Measurements from ENCODE around the gene PIGA.
A peak's percentile ranks its signal among the peaks of the same experiment; 100 is the strongest.

PIGA gene

GRCh38 chrX:15336023-15336413, 695 bp upstream of the PIGA start:
- peak overlapping the region; percentile 37; the same call in 1 of the 2 replicates for H3K9ac ChIP-seq (ENCODE audit: low read length)
- peak overlapping the region; percentile 26 for H2AFZ ChIP-seq (ENCODE audit: low read length)
- H3K36me3 ChIP-seq (replicated peaks; ENCODE audit: insufficient read depth, low read length), result no peaks in the 10 kb centered on the region
- no peaks in the 10 kb centered on the region for H3K9me2 ChIP-seq (replicated peaks; ENCODE audit: insufficient read depth, low read length)
- H3K4me2 ChIP-seq (ENCODE audit: low read depth, low read length), result peak overlapping the region; percentile 62
- peak overlapping the region; percentile 22; the same call in 1 of the 2 replicates for H3K27ac ChIP-seq (ENCODE audit: low read length)
- H3K4me1 ChIP-seq (ENCODE audit: low read length), result no peaks in the 10 kb centered on the region
- H3K27me3 ChIP-seq (replicated peaks; ENCODE audit: insufficient read depth, low read length), result no peaks in the 10 kb centered on the region
- peak overlapping the region; percentile 58 for H3K4me3 ChIP-seq (ENCODE audit: low read length)
- H3K9me3 ChIP-seq (replicated peaks; ENCODE audit: insufficient read depth, low read length), result no peaks in the 10 kb centered on the region
- H4K20me1 ChIP-seq (ENCODE audit: insufficient read depth, low read length), result no peaks in the 10 kb centered on the region
- TF ChIP-seq EZH2phosphoT487 (IDR thresholded peaks at IDR 0.05; ENCODE audit: low read length) (no peak), EZH2 (optimal IDR thresholded peaks at IDR 0.05; ENCODE audit: low read depth, low read length) (no peak), CTCF (IDR thresholded peaks at IDR 0.05; ENCODE audit: low read length) (no peak)
- DNase-seq, result peak; percentile 6
- H3F3A ChIP-seq (ENCODE audit: insufficient read depth, low read length), result no peaks in the 10 kb centered on the region
- peaks cover 6% of the 10 kb centered on the region; the same call in 1 of the 2 replicates for H3K79me2 ChIP-seq (ENCODE audit: low read length)

DNA sequence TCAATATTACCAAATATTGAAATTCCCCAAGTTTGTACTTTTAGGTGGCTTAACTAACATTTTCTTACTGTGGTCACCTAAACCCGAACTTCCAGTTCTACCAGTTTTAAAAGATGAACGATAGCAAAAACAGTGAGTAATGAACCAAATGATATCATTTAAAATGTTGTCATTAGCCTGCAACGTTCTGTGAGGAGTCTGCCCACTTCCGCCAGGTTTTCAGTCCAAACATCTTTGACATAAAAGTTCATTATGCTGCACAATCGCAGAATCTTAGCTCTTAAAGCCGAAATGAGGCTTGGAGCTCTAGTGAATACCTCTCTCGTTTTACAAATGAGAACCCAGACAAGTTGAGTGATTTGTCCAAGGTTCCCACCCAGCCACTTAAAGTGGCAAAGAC, 762 bp downstream of the PIGA start:
- peak overlapping the region; percentile 46; the same call in 1 of the 2 replicates for H3K27ac ChIP-seq (ENCODE audit: low read length)
- no peaks in the 10 kb centered on the region for H3K36me3 ChIP-seq (replicated peaks; ENCODE audit: insufficient read depth, low read length)
- H3K4me2 ChIP-seq (ENCODE audit: low read depth, low read length), result peak overlapping the region; percentile 66
- TF ChIP-seq EZH2 (optimal IDR thresholded peaks at IDR 0.05; ENCODE audit: low read depth, low read length) (no peak), EZH2phosphoT487 (IDR thresholded peaks at IDR 0.05; ENCODE audit: low read length) (no peak), CTCF (IDR thresholded peaks at IDR 0.05; ENCODE audit: low read length) (no peak)
- no peaks in the 10 kb centered on the region for H3K27me3 ChIP-seq (replicated peaks; ENCODE audit: insufficient read depth, low read length)
- no peaks in the 10 kb centered on the region for H3K4me1 ChIP-seq (ENCODE audit: low read length)
- H3K9ac ChIP-seq (ENCODE audit: low read length), result peak overlapping the region; percentile 84
- no peaks in the 10 kb centered on the region for H3K9me3 ChIP-seq (replicated peaks; ENCODE audit: insufficient read depth, low read length)
- peaks cover 6% of the 10 kb centered on the region; the same call in 1 of the 2 replicates for H3K79me2 ChIP-seq (ENCODE audit: low read length)
- H4K20me1 ChIP-seq (ENCODE audit: insufficient read depth, low read length), result no peaks in the 10 kb centered on the region
- H3K4me3 ChIP-seq (ENCODE audit: low read length), result peak overlapping the region; percentile 83
- H2AFZ ChIP-seq (ENCODE audit: low read length), result peak overlapping the region; percentile 53
- no peaks in the 10 kb centered on the region for H3K9me2 ChIP-seq (replicated peaks; ENCODE audit: insufficient read depth, low read length)
- no peak for DNase-seq
- no peaks in the 10 kb centered on the region for H3F3A ChIP-seq (ENCODE audit: insufficient read depth, low read length)

GRCh38 chrX:15328821-15329220, 6.5 kb downstream of the PIGA start:
- Histone ChIP-seq H3K4me1 (ENCODE audit: low read length) (no peaks in the 10 kb centered on the region), H3K4me3 (ENCODE audit: low read length) (no peak overlapping the region), H3F3A (ENCODE audit: insufficient read depth, low read length) (no peaks in the 10 kb centered on the region), H3K27me3 (replicated peaks; ENCODE audit: insufficient read depth, low read length) (no peaks in the 10 kb centered on the region), H3K4me2 (ENCODE audit: low read depth, low read length) (no peak overlapping the region), H3K9ac (ENCODE audit: low read length) (no peak overlapping the region), H3K36me3 (replicated peaks; ENCODE audit: insufficient read depth, low read length) (no peaks in the 10 kb centered on the region), H2AFZ (ENCODE audit: low read length) (no peak overlapping the region), H3K79me2 (ENCODE audit: low read length) (no peaks in the 10 kb centered on the region), H3K27ac (ENCODE audit: low read length) (no peak overlapping the region), H3K9me3 (replicated peaks; ENCODE audit: insufficient read depth, low read length) (no peaks in the 10 kb centered on the region), H4K20me1 (ENCODE audit: insufficient read depth, low read length) (no peaks in the 10 kb centered on the region), H3K9me2 (replicated peaks; ENCODE audit: insufficient read depth, low read length) (no peaks in the 10 kb centered on the region)
- no peak for DNase-seq
- no peak for TF ChIP-seq CTCF (IDR thresholded peaks at IDR 0.05; ENCODE audit: low read length)
- no peak for TF ChIP-seq EZH2phosphoT487 (IDR thresholded peaks at IDR 0.05; ENCODE audit: low read length)
- TF ChIP-seq EZH2 (optimal IDR thresholded peaks at IDR 0.05; ENCODE audit: low read depth, low read length), result no peak
